Measurements from ENCODE around the gene KDM4F.

- TF ChIP-seq CTCF (IDR thresholded peaks at IDR 0.05) (no peak), POLR2A (IDR thresholded peaks at IDR 0.05) (no peak)
Observed at GRCh38 chr11:95078526-95078925, 29.3 kb downstream of the KDM4F start.

Measured in adrenal gland (tissue), 5 donors.